ENCODE measurements around the gene IGF2BP2. TPM values are rescaled to one million over a fixed set of nuclear protein-coding genes. Genes with fewer than 3 reads are reported as not detected.
"Not testable (repeated sequence)": the region's sequence is repeated elsewhere in the genome, so short reads cannot be mapped to it uniquely, and the experiment has no call there.

Gene IGF2BP2
- total and polyA plus RNA-seq, 2 experiments from 2014 or later: 88.9 to 91.8 TPM

DNA sequence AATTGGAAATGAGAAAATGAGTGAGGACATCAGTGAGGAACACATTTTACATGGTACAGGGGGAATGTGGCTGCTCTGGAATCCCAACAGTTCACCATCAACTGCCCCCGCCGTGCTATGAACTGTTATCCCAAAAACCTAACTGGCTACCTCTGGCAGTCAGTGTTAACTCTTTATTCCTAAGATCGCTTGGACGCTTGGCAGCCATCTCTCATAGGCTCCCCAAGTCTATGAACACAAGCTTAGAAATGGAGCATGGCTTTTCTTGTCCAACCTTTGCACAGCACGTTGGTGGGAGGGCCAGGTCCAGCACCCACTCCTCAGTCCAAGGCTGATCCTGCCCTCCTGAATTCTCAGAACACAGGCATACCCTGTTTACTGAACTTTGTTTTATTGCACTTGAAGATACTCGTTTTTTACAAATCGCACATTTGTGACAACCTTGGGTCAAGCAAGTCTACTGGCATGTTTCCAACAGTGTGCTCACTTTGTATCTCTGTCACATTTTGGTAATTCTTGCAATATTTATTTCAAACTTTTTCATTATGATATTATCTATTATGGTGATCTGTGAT, 185.1 kb downstream of the IGF2BP2 start:
- TF ChIP-seq EZH2 (IDR thresholded peaks at IDR 0.05; ENCODE audit: borderline replicate concordance) (no peak), EZH2phosphoT487 (IDR thresholded peaks at IDR 0.05; ENCODE audit: low read depth, severe bottlenecking, unreplicated experiment) (no peak)
- TF ChIP-seq, protein P1, sequence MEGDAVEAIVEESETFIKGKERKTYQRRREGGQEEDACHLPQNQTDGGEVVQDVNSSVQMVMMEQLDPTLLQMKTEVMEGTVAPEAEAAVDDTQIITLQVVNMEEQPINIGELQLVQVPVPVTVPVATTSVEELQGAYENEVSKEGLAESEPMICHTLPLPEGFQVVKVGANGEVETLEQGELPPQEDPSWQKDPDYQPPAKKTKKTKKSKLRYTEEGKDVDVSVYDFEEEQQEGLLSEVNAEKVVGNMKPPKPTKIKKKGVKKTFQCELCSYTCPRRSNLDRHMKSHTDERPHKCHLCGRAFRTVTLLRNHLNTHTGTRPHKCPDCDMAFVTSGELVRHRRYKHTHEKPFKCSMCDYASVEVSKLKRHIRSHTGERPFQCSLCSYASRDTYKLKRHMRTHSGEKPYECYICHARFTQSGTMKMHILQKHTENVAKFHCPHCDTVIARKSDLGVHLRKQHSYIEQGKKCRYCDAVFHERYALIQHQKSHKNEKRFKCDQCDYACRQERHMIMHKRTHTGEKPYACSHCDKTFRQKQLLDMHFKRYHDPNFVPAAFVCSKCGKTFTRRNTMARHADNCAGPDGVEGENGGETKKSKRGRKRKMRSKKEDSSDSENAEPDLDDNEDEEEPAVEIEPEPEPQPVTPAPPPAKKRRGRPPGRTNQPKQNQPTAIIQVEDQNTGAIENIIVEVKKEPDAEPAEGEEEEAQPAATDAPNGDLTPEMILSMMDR (IDR thresholded peaks at IDR 0.05; ENCODE audit: poor library complexity): no peak
- H3K27ac ChIP-seq: no peak overlapping the region

DNA sequence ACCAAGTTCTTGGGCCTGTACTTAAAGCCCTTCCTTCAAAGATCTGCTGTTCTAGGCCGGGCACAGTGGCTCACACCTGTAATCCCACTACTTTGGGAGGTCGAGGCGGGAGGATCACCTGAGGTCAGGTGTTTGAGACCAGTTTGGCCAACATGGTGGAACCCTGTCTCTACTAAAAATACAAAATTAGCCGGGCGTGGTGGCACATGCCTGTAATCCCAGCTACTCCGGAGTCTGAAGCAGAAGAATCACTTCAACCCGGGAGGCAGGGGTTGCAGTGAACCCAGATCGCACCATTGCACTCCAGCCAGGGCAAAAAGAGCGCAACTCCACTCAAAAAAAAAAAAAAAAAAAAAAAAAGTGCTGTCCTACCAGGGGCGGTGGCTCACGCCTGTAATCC, 186.2 kb downstream of the IGF2BP2 start:
- not testable (repeated sequence) for H2AFZ ChIP-seq; H3K79me2 ChIP-seq; H3K27me3 ChIP-seq; H3K4me3 ChIP-seq; DNase-seq (ENCODE audit: low spot score); H3K27ac ChIP-seq; H3K9me2 ChIP-seq (replicated peaks; ENCODE audit: insufficient read depth); H3K4me2 ChIP-seq; H3K9me3 ChIP-seq (ENCODE audit: low read depth); H4K20me1 ChIP-seq (ENCODE audit: insufficient read depth, poor library complexity, severe bottlenecking); H3K36me3 ChIP-seq (replicated peaks; ENCODE audit: insufficient read depth, low read depth); H3K4me1 ChIP-seq (ENCODE audit: insufficient read depth)
- 98% methylated on average over 11 of the region's 11 CpGs for WGBS (ENCODE audit: low lambda C conversion rate, missing lambda C conversion rate)

More for the DNA sequence above, 185.1 kb downstream of the IGF2BP2 start:
- Histone ChIP-seq H3K4me2 (no peak overlapping the region), H3K79me2 (no peaks in the 10 kb centered on the region), H3K36me3 (replicated peaks; ENCODE audit: insufficient read depth, low read depth) (no peaks in the 10 kb centered on the region), H3K4me3 (no peak overlapping the region), H2AFZ (no peak overlapping the region), H3K4me1 (ENCODE audit: insufficient read depth) (no peaks in the 10 kb centered on the region), H4K20me1 (ENCODE audit: insufficient read depth, poor library complexity, severe bottlenecking) (no peaks in the 10 kb centered on the region), H3K9me3 (ENCODE audit: low read depth) (no peaks in the 10 kb centered on the region), H3K9me2 (replicated peaks; ENCODE audit: insufficient read depth) (no peaks in the 10 kb centered on the region), H3K27me3 (no peaks in the 10 kb centered on the region)
- no peak for DNase-seq (ENCODE audit: low spot score)
- WGBS (ENCODE audit: low lambda C conversion rate, missing lambda C conversion rate): 90% methylated on average over 7 of the region's 7 CpGs

DNA sequence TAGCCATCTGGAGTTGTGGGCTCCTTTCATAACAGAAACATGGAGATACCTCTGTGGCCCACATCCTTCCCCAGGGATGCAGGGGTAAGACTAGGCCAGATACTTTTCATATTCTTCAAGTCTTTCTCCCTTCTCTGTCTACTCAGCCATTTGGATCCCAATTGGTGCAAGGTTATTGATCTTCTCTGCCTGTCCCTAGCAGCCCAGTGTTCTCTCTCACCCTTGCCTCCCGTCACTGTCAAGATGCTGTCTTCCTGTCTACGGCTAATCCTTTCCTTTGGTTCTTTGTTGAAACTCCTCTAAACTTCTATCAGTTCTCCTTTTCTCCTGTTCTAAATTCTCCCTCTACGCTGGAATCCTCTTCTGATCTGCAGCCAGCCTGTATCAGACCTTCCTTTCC, 187.5 kb downstream of the IGF2BP2 start:
- no peak overlapping the region for H3K4me3 ChIP-seq
- H3K9me2 ChIP-seq (replicated peaks; ENCODE audit: insufficient read depth): no peaks in the 10 kb centered on the region
- H2AFZ ChIP-seq: no peak overlapping the region
- TF ChIP-seq, protein P1 (IDR thresholded peaks at IDR 0.05; ENCODE audit: poor library complexity): no peak
- TF ChIP-seq EZH2 (IDR thresholded peaks at IDR 0.05; ENCODE audit: borderline replicate concordance) (no peak), EZH2phosphoT487 (IDR thresholded peaks at IDR 0.05; ENCODE audit: low read depth, severe bottlenecking, unreplicated experiment) (no peak)
- H3K27ac ChIP-seq: no peak overlapping the region
- H4K20me1 ChIP-seq (ENCODE audit: insufficient read depth, poor library complexity, severe bottlenecking): no peaks in the 10 kb centered on the region
- 91% methylated on average over 3 of the region's 3 CpGs for WGBS (ENCODE audit: low lambda C conversion rate, missing lambda C conversion rate)
- H3K9me3 ChIP-seq (ENCODE audit: low read depth): no peaks in the 10 kb centered on the region
- no peak for DNase-seq (ENCODE audit: low spot score)
- H3K36me3 ChIP-seq (replicated peaks; ENCODE audit: insufficient read depth, low read depth): no peaks in the 10 kb centered on the region
- H3K4me1 ChIP-seq (ENCODE audit: insufficient read depth): no peaks in the 10 kb centered on the region
- H3K79me2 ChIP-seq: no peaks in the 10 kb centered on the region
- H3K27me3 ChIP-seq: no peaks in the 10 kb centered on the region
- no peak overlapping the region for H3K4me2 ChIP-seq

DNA sequence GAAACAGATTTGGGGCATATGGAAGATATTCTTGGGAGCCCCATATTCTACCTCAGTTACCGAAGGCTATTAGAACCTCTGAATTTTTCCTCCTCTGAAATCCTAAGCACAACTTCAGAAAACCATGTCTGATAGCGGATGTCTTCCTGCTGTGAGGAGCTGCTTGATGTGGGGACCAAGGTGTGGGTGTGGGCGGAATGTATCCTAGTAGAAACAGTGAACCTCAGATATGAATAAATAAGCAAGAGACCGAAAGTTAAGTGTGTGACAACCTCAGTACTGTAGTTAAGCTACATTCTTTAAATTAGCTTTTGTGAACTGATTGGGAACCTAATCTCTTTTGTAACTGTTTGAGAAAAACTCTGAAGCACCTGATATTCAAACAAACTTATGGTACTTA, 191.8 kb downstream of the IGF2BP2 start:
- H3K9me3 ChIP-seq (ENCODE audit: low read depth): no peaks in the 10 kb centered on the region
- no peaks in the 10 kb centered on the region for H3K27me3 ChIP-seq
- H3K27ac ChIP-seq: no peak overlapping the region
- 95% methylated on average over 4 of the region's 4 CpGs for WGBS (ENCODE audit: low lambda C conversion rate, missing lambda C conversion rate)
- H2AFZ ChIP-seq: no peak overlapping the region
- H4K20me1 ChIP-seq (ENCODE audit: insufficient read depth, poor library complexity, severe bottlenecking): no peaks in the 10 kb centered on the region
- no peaks in the 10 kb centered on the region for H3K36me3 ChIP-seq (replicated peaks; ENCODE audit: insufficient read depth, low read depth)
- H3K4me2 ChIP-seq: no peak overlapping the region
- no peak for DNase-seq (ENCODE audit: low spot score)
- H3K9me2 ChIP-seq (replicated peaks; ENCODE audit: insufficient read depth): no peaks in the 10 kb centered on the region
- peaks cover 20% of the 10 kb centered on the region for H3K4me1 ChIP-seq (ENCODE audit: insufficient read depth)
- no peak overlapping the region for H3K4me3 ChIP-seq
- H3K79me2 ChIP-seq: no peaks in the 10 kb centered on the region
- no peak for TF ChIP-seq EZH2phosphoT487 (IDR thresholded peaks at IDR 0.05; ENCODE audit: low read depth, severe bottlenecking, unreplicated experiment)
- TF ChIP-seq, protein P1 (IDR thresholded peaks at IDR 0.05; ENCODE audit: poor library complexity): no peak
- TF ChIP-seq EZH2 (IDR thresholded peaks at IDR 0.05; ENCODE audit: borderline replicate concordance): no peak

All from hepatocyte (in vitro differentiated cells).